ENCODE data around the gene GNB1.
A peak's percentile ranks its signal among the peaks of the same experiment; 100 is the strongest.
"Not testable (repeated sequence)": the region's sequence is repeated elsewhere in the genome, so short reads cannot be mapped to it uniquely, and the experiment has no call there.

GNB1 gene

DNA sequence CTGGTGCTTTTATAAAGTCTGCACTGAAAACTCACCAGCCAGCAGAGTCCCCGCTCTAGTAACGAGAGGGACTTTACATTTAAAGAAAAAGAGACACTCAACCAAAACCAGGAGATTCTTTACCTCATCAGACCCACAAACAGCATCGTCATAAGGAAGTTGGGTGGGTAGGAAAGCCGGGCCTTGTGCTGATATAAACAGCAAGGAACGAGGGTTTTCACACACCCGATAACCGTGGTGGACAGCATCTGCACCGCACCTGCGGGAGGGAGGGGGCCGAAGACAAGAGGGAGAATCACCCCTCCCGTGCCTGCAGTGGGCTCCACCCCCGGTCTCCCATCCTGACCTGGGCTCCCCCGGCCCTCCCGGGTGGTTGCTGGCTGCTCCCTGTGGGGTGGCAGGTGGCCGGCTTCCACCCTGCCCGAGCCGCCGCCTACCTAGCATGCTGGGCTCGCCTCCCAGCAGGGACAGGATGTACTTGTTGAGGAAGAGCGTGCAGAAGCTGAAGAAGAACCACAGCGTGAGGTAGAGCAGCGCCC is 152.0 kb downstream of the GNB1 start:
- Histone ChIP-seq H3K4me2 (peak overlapping the region; percentile 24; the same call in 1 of the 2 replicates), H3K36me3 (peaks cover 54% of the 10 kb centered on the region), H4K20me1 (peaks cover 17% of the 10 kb centered on the region; the same call in 1 of the 2 replicates)
- H3K27ac ChIP-seq, H3K27me3 ChIP-seq, H3K4me1 ChIP-seq, H3K9ac ChIP-seq, H3K9me3 ChIP-seq, H3K4me3 ChIP-seq: not testable (repeated sequence)

DNA sequence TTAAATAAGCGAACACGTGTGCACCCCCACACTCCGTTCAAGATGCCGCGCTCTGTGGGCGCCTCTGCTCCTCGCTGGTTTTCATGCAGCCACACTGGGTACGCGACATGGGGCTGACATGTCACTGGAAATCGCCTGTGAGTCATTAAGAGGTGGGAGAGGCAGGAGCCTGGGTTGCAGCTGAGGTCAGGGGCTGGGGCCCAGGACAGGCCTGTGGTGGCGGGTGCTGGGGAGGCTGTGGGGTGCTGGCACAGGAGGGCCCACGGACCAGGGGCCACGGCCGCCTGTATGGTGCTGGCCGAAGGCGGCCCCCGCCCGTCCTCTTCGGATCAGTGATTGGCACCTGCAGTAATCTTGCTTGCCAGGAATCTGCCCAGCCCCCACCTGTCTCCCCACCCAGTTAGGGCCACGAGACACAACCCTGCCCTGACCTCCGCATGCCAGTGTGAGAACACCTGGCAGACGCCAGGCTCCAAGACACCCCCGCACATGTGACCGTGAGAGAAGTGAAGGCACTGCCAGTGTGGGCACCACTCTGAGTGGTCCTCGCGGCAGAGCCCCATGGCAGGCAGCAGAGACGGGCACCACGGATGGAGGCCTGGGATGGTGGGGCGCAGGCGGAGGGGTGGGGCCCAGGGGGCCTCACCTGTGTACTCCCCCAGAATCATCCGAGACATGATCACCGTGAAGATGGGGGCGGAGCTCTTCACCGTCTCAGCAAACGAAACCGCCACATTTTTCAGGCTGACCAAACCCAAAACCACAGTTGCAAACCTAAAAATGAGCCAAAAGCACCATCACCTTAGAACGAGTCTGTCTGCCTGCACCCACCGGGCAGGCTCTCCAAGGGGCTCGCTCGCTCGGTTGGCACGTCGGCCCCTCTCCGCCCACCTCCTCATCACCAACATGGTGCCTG is 153.0 kb downstream of the GNB1 start:
- H3K27me3 ChIP-seq, H3K4me1 ChIP-seq, H3K4me3 ChIP-seq, H3K27ac ChIP-seq, H3K9ac ChIP-seq, H3K9me3 ChIP-seq, H3K4me2 ChIP-seq: not testable (repeated sequence)
- H3K36me3 ChIP-seq: peaks cover 63% of the 10 kb centered on the region
- H4K20me1 ChIP-seq: peaks cover 14% of the 10 kb centered on the region; the same call in 1 of the 2 replicates
